Activated T-cell treated with anti-CD3 and anti-CD28 coated beads, Interleukin-2, amount 50 U/mL, for 48 hours (primary cell): ENCODE data around the gene F13A1.
"Not testable (repeated sequence)": the region's sequence is repeated elsewhere in the genome, so short reads cannot be mapped to it uniquely, and the experiment has no call there.

Experiments
- DNase-seq, 2 experiments: peaks; one replicate each; pipeline ENCODE4 v3.0.0-alpha.2; 2020

F13A1 gene

GRCh38 chr6:6317825-6318733 lies 2.4 kb downstream of the F13A1 start:
- no peak for DNase-seq

DNA sequence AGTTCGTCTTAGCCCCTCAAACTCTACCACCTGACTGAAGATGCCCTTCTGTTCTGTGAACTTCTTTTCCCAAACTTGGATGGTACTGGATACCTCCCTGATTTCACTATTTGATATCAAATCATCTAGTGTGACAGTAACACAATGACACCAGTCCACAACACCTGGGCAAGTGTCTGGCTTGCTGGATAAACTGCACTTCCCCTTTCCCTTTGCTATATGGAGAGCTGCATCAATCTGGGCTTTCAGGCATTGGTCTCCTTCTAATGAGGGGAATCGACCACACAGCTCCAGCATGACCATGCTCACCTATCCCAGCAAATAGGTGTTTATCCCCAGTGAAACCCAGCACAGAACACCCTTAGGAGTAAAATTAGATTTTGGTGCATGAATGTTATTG lies 3.1 kb downstream of the F13A1 start:
- no peak for DNase-seq

DNA sequence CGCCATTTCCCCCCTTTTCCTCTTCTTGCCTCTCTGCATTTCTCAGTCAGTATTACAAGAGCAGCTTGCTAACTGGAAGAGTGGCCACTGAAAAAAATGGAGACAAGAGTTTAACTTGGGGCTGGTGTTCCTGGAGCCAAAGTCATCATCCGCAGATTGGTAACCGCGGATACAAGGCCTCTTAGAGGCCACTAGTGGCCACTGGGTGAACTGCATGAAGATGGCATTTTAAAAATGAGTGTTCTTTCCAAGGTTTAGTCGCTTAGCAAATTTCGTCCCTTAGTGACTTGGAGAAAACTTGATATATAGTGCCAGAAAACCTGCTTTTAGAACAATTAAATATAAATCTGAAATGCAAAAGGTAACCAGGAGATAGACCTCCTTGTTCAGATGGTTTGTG lies 4.8 kb downstream of the F13A1 start:
- DNase-seq: peak; percentile 50 to 51

DNA sequence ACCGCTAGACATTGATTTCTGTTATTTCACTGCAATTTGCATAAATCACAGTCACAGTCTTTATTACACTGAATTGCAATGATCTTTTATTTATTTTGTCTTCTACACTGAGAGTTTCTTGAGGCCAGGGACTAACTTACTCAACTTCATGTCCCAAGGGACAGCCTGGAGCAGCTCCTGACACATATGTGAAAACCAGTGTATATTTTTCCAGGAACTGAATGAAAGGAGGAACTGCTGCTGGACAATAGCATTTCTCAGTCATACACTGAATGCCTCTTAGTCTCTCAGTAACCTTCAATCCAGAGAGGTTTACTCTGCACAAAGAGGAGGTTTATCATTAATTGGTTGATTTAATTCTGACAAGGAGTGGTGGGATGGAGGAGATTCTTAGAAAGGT lies 5.9 kb downstream of the F13A1 start:
- DNase-seq: no peak

- no peak for DNase-seq
Observed at GRCh38 chr6:6312901-6313441, 7.5 kb downstream of the F13A1 start.

- no peak for DNase-seq
Observed at GRCh38 chr6:6305575-6305974, 14.9 kb downstream of the F13A1 start.

DNA sequence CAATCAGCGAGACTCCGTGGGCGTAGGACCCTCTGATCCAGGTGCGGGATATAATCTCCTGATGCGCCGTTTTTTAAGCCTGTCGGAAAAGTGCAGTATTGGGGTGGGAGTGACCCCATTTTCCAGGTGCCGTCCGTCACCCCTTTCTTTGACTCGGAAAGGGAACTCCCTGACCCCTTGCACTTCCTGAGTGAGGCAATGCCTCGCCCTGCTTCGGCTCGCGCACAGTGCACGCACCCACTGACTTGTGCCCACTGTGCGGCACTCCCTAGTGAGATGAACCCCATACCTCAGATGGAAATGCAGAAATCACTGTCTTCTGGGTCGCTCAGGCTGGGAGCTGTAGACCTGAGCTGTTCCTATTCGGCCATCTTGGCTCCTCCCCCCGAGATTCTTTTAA lies 20.1 kb downstream of the F13A1 start:
- not testable (repeated sequence) for DNase-seq

- DNase-seq: no peak
Observed at GRCh38 chr6:6293317-6293716, 27.1 kb downstream of the F13A1 start.

DNA sequence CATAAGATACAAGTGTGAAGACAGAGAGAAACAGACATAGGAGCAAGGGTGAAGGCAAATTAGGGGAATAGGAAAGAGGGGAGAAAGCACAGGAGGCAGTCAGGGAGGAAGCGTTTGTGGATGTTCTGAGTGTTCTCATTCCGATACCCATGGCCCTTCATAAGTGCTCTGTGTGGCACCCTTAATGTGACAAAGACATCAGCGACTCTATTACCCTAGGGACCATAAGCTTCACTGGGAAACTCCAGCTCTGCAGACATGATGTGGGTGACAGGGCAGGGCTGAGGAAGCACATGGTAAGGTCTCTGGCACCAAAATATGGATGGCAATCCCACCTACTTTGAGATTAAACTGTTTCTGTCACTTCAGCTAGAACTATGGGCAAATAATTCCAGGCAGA lies 33.0 kb downstream of the F13A1 start:
- no peak for DNase-seq

- DNase-seq: no peak
Observed at GRCh38 chr6:6285679-6286078, 34.8 kb downstream of the F13A1 start.

GRCh38 chr6:6284221-6284966 lies 36.1 kb downstream of the F13A1 start:
- no peak for DNase-seq

- no peak for DNase-seq
Observed at GRCh38 chr6:6283746-6284145, 36.7 kb downstream of the F13A1 start.

- DNase-seq: no peak
Observed at GRCh38 chr6:6282716-6283115, 37.7 kb downstream of the F13A1 start.

- DNase-seq: no peak
Observed at GRCh38 chr6:6277413-6277812, 43.0 kb downstream of the F13A1 start.

DNA sequence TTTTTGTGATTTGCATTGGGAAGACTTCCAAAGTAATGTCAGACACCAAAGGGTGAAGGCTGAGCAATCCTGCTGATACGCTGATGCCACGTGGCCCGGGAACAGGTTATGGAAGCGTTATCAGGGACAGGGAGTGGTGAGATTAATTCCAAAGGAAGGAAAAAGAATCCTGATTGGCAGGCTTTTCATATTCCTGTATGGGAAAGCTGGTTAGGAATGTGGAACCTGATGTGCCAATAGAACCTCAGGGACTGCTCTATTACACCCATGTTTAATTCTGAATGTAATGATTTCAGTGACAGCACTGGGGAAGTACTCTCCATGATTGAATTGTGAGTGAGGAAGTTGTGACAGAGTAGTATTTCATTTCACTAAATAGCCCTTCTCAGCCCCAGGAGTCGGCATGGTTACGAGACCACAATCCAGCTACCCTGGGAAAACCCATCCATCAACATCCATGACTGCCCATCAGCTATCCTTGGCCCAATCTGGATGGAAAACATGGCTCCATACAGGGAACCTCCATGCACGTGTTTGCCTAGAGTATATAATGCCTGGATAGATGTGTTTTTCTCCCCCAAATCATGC lies 49.4 kb downstream of the F13A1 start:
- no peak for DNase-seq

- DNase-seq: no peak
Observed at GRCh38 chr6:6260196-6260722, 60.2 kb downstream of the F13A1 start.

DNA sequence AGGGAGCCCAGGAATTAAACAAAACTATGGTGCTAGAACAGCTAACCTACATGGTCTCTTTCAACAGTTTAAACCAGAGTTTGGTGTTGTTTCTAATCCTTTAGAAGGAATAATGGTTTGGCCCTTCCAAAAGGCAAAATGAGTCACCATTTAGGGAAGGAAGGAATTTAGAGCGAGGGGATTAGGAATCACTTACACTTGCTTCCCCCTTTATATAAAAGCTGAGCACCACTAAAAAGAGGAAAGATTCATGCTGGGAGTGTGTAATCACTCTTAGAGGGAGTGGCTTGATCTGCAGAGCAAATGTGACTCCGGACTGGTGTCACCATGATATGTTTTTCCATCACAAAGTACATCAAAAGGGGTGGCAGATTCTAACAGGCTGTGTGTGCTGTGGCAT lies 63.6 kb downstream of the F13A1 start:
- DNase-seq: no peak

GRCh38 chr6:6256259-6256658 lies 64.2 kb downstream of the F13A1 start:
- DNase-seq: no peak

GRCh38 chr6:6251555-6252280 lies 68.7 kb downstream of the F13A1 start:
- DNase-seq: no peak

DNA sequence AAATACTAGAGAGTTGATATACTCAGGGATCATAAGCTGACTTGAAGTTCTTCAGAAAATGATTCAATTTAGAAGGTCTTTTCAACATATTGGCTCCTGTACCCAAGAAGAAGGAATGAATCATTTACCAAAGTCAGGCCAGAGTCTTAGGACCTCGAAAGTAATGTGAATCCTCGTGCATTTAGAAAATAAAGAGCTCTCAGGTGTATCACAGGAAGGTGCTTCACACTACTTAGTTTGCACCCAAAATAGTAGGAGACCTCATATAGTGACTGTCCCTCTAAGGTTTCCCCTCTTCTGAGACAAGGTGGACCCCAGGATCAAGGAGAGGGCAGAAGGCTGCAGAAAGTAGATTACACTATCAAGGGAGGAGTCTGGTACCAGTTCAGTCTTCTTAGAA lies 71.8 kb downstream of the F13A1 start:
- no peak for DNase-seq

GRCh38 chr6:6246544-6246943 lies 73.9 kb downstream of the F13A1 start:
- DNase-seq: no peak

DNA sequence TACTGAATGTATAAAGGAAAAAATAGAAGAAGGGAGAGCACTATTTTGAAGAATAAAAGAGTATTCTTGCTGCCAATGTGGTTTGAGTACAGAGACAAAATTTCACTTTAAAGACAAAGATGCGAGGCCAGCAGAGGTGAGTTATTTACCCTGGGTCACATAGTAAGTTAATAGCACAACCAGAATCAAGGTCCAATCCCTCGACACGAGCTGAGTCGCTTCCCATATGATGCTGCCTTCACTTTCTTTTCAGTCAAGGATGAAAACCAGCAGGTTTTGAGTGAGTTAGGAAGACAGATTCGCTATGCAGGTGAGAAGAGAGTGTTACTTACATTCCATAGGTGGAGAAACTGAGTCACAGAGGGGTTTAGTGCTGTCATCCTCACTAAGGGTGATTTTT lies 75.8 kb downstream of the F13A1 start:
- no peak for DNase-seq

DNA sequence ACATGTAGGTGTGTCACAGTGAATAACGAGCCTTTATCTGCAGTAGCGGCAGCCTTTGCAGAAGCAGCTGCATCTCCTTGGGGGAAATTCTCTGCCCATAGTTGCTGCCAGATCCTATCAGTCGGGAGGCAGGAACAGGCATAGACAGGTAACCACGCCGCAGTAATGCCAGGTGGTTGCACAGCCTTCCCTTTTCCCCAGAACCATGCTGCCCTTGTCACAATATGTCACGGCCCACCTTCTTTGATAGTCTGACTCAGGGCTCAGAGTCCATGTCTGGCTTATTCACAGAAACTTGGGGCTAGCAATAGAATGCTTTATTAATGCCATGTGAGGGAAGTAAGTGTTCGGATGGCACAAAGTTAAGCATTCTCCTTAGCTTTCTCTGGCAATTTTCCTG lies 76.6 kb downstream of the F13A1 start:
- DNase-seq: no peak
